Activated CD8-positive, alpha-beta memory T cell treated with anti-CD3 and anti-CD28 coated beads, Interleukin-2, amount 10 ng/mL, durations not matched to agents 7 days and 5 days (primary cell): Measurements from ENCODE around the gene ROMO1. TPM values are rescaled to one million over a fixed set of nuclear protein-coding genes. Genes with fewer than 3 reads are reported as not detected.
"Not testable (repeated sequence)": the region's sequence is repeated elsewhere in the genome, so short reads cannot be mapped to it uniquely, and the experiment has no call there.

Experiments used
- ATAC-seq: fragments of 150-1000 bp; cut with Tn5 transposase; one replicate; pipeline ENCODE4 v1.10.0; 2021; ENCODE audit warnings: moderate library complexity
- CTCF ChIA-PET: fragments of 350-600 bp; sonication (Branson Sonifier 250); formaldehyde crosslinking; loops from one replicate; lab custom pipeline; 2021; ENCODE audit warnings: antibody characterized with exemption; lab: Charles Lee
- DNase-seq: peaks from one replicate; pipeline ENCODE4 v3.0.0-alpha.2; 2020
- H3K27ac Mint-ChIP-seq: one replicate; pipeline ENCODE4 v1.8.0; 2021; ENCODE audit warnings: mild to moderate bottlenecking, mixed read lengths
- H3K27me3 Mint-ChIP-seq: one replicate; pipeline ENCODE4 v1.8.0; 2021; ENCODE audit warnings: mixed read lengths
- H3K36me3 Mint-ChIP-seq: one replicate; pipeline ENCODE4 v1.8.0; 2021; ENCODE audit warnings: mild to moderate bottlenecking, mixed read lengths
- H3K4me1 Mint-ChIP-seq: one replicate; pipeline ENCODE4 v1.8.0; 2021; ENCODE audit warnings: mixed read lengths
- H3K4me3 Mint-ChIP-seq: one replicate; pipeline ENCODE4 v1.8.0; 2021; ENCODE audit warnings: mild to moderate bottlenecking, moderate library complexity, mixed read lengths
- H3K9me3 Mint-ChIP-seq: one replicate; pipeline ENCODE4 v1.8.0; 2022; ENCODE audit warnings: low read depth, mixed read lengths
- total RNA-seq, 2 experiments: library from RNA; stranded (reverse); gene quantifications; one replicate each; pipeline ENCODE4 v1.2.3, GENCODE V29; 2021

The ROMO1 gene
- total RNA-seq, 2 experiments from 2014 or later: 115 to 122 TPM

- H3K36me3 Mint-ChIP-seq: peaks cover 12% of the 10 kb centered on the region
- H3K27ac Mint-ChIP-seq: no peak overlapping the region
- no peaks in the 10 kb centered on the region for H3K27me3 Mint-ChIP-seq
- DNase-seq (peak; percentile 26), ATAC-seq (no peak)
- CTCF ChIA-PET: no interaction called here
- H3K4me3 Mint-ChIP-seq: no peak overlapping the region
- peaks cover 20% of the 10 kb centered on the region for H3K4me1 Mint-ChIP-seq
- no peaks in the 10 kb centered on the region for H3K9me3 Mint-ChIP-seq
Measured at GRCh38 chr20:35695245-35695749, 3.9 kb upstream of the ROMO1 start.

GRCh38 chr20:35695978-35696377, 3.2 kb upstream of the ROMO1 start:
- peaks cover 27% of the 10 kb centered on the region for H3K4me1 Mint-ChIP-seq
- H3K9me3 Mint-ChIP-seq: no peaks in the 10 kb centered on the region
- no peak overlapping the region for H3K4me3 Mint-ChIP-seq
- no peaks in the 10 kb centered on the region for H3K27me3 Mint-ChIP-seq
- peaks cover 13% of the 10 kb centered on the region for H3K36me3 Mint-ChIP-seq
- DNase-seq (peak; percentile 3), ATAC-seq (no peak)
- H3K27ac Mint-ChIP-seq: no peak overlapping the region
- CTCF ChIA-PET: interaction anchor here (1.0 to 1.3 kb wide), 2 partner anchors 46 to 77 kb away, joined by 3 read pairs; partner anchors contain the start of gene RBM39

GRCh38 chr20:35697696-35698297, 1.4 kb upstream of the ROMO1 start:
- Mint-ChIP-seq H3K4me1 (peaks cover 35% of the 10 kb centered on the region), H3K9me3 (no peaks in the 10 kb centered on the region), H3K27ac (peak overlapping the region; percentile 30), H3K4me3 (peak overlapping the region; percentile 90), H3K27me3 (no peaks in the 10 kb centered on the region), H3K36me3 (peaks cover 22% of the 10 kb centered on the region)
- CTCF ChIA-PET: interaction anchor here (1.6 to 1.9 kb wide), 2 partner anchors 22 to 26 kb away, joined by 3 to 7 read pairs; no protein-coding TSS in a partner anchor
- DNase-seq (peak; percentile 35), ATAC-seq (no peak)

- peak; percentile 40 for DNase-seq
- CTCF ChIA-PET: interaction anchor here (1.0 to 5.2 kb wide), 7 partner anchors 13 to 79 kb away, joined by 3 to 28 read pairs (median 5); no protein-coding TSS in a partner anchor
- peaks cover 39% of the 10 kb centered on the region for H3K4me1 Mint-ChIP-seq
- peaks cover 25% of the 10 kb centered on the region for H3K36me3 Mint-ChIP-seq
- H3K9me3 Mint-ChIP-seq: no peaks in the 10 kb centered on the region
- no peaks in the 10 kb centered on the region for H3K27me3 Mint-ChIP-seq
- peak overlapping the region; percentile 81 for H3K27ac Mint-ChIP-seq
- H3K4me3 Mint-ChIP-seq: peak overlapping the region; percentile 90
- ATAC-seq: peak; percentile 41
Measured at GRCh38 chr20:35698298-35699126, 693 bp upstream of the ROMO1 start.

GRCh38 chr20:35699957-35700624, 886 bp downstream of the ROMO1 start:
- CTCF ChIA-PET: interaction anchor here (0.9 to 5.2 kb wide), 12 partner anchors 11 to 255 kb away, joined by 3 to 28 read pairs (median 5); partner anchors contain the start of genes RBM39 and SCAND1
- ATAC-seq (no peak), DNase-seq (no peak)
- Mint-ChIP-seq H3K27me3 (no peaks in the 10 kb centered on the region), H3K4me1 (peaks cover 48% of the 10 kb centered on the region), H3K4me3 (peak overlapping the region; percentile 90), H3K27ac (peak overlapping the region; percentile 98), H3K36me3 (peaks cover 37% of the 10 kb centered on the region), H3K9me3 (no peaks in the 10 kb centered on the region)

GRCh38 chr20:35700625-35701148, 1.5 kb downstream of the ROMO1 start:
- Mint-ChIP-seq H3K9me3 (no peaks in the 10 kb centered on the region), H3K4me1 (peaks cover 46% of the 10 kb centered on the region), H3K36me3 (peaks cover 34% of the 10 kb centered on the region), H3K4me3 (peak overlapping the region; percentile 90), H3K27ac (peak overlapping the region; percentile 98), H3K27me3 (no peaks in the 10 kb centered on the region)
- CTCF ChIA-PET: interaction anchor here (1.0 to 5.2 kb wide), 6 partner anchors 11 to 184 kb away, joined by 3 to 28 read pairs (median 6); no protein-coding TSS in a partner anchor
- ATAC-seq (no peak), DNase-seq (peak; percentile 36)

GRCh38 chr20:35702051-35702823, 3.0 kb downstream of the ROMO1 start:
- Mint-ChIP-seq H3K27ac (peak overlapping the region; percentile 53), H3K4me3 (peak overlapping the region; percentile 14)

DNA sequence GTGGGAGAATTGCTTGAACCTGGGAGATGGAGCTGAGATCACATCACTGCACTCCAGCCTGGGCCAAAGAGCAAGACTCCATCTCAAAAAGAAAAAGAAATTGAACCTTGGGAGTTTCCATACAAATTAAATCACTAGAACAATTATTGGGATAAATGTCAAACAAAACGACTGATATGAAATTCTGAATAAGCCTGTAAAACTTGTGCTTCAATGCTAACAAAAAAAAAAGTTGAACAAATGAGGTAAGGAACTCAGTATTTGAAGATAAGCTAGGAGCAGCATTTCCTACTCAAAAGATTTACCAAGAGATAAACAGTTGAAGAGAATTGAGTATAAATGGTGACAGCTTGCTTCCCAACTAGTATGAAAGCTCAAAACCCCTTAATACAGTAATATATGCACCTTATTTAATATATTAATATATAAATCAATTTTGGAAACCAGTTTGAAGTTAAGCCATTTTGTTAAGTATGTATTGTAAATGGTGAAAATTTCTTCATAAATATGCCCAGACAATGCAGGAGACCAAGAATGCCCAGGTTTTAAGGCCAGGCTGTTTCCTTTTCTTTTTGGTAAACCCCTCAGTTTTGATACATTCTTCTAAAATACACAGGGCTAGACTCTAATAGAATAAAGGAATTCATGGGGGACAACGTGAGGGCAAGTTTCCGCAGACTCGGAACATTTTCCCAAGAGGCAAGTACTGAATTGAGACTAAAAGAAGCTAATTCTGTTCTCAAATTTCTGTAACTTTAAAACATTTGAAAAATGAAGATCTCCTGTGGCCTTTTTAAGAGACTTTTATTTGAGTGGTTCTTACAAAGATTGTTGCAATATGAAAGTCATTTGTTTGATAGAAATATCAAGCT, 3.9 kb downstream of the ROMO1 start:
- no peaks in the 10 kb centered on the region for H3K9me3 Mint-ChIP-seq
- CTCF ChIA-PET: interaction anchor here (0.8 to 5.2 kb wide), 4 partner anchors 8 to 84 kb away, joined by 3 to 28 read pairs (median 4); partner anchors contain the start of gene RBM39
- H3K27me3 Mint-ChIP-seq: no peaks in the 10 kb centered on the region
- ATAC-seq: no peak
- H3K36me3 Mint-ChIP-seq: peaks cover 50% of the 10 kb centered on the region
- DNase-seq: no peak
- no peak overlapping the region for H3K4me3 Mint-ChIP-seq
- H3K27ac Mint-ChIP-seq: peak overlapping the region; percentile 11
- peaks cover 39% of the 10 kb centered on the region for H3K4me1 Mint-ChIP-seq

More at GRCh38 chr20:35702051-35702823, 3.0 kb downstream of the ROMO1 start:
- Mint-ChIP-seq H3K9me3 (no peaks in the 10 kb centered on the region), H3K36me3 (peaks cover 46% of the 10 kb centered on the region), H3K4me1 (peaks cover 48% of the 10 kb centered on the region), H3K27me3 (no peaks in the 10 kb centered on the region)
- DNase-seq (peak; percentile 35), ATAC-seq (no peak)
- CTCF ChIA-PET: interaction anchor here (0.8 to 5.2 kb wide), 5 partner anchors 9 to 101 kb away, joined by 3 to 28 read pairs (median 4); partner anchors contain the start of gene RBM39

- DNase-seq (no peak), ATAC-seq (no peak)
- H3K4me1 Mint-ChIP-seq: peaks cover 42% of the 10 kb centered on the region
- no peaks in the 10 kb centered on the region for H3K9me3 Mint-ChIP-seq
- CTCF ChIA-PET: interaction anchor here (1.2 to 2.3 kb wide), 2 partner anchors 30 to 250 kb away, joined by 4 to 8 read pairs; partner anchors contain the start of gene SCAND1
- no peaks in the 10 kb centered on the region for H3K27me3 Mint-ChIP-seq
- H3K4me3 Mint-ChIP-seq: no peak overlapping the region
- peaks cover 60% of the 10 kb centered on the region for H3K36me3 Mint-ChIP-seq
- peak overlapping the region; percentile 71 for H3K27ac Mint-ChIP-seq
Measured at GRCh38 chr20:35704514-35705261, 5.5 kb downstream of the ROMO1 start.

GRCh38 chr20:35705894-35706293, 6.7 kb downstream of the ROMO1 start:
- H3K27me3 Mint-ChIP-seq, H3K27ac Mint-ChIP-seq, ATAC-seq, H3K9me3 Mint-ChIP-seq, H3K4me3 Mint-ChIP-seq: not testable (repeated sequence)
- peak; percentile 28 for DNase-seq
- H3K4me1 Mint-ChIP-seq: peaks cover 42% of the 10 kb centered on the region
- H3K36me3 Mint-ChIP-seq: peaks cover 67% of the 10 kb centered on the region
- CTCF ChIA-PET: interaction anchor here (0.9 to 2.3 kb wide), 2 partner anchors 9 to 29 kb away, joined by 4 to 8 read pairs; no protein-coding TSS in a partner anchor
